Panc1 (cell line): ENCODE measurements around the gene OSBP2.

ENCODE experiments used
- POLR2AphosphoS5 ChIP-seq: IDR thresholded peaks from 2 replicates; pipeline ENCODE4 v1.6.1; 2012; ENCODE audit warnings: mild to moderate bottlenecking, low read depth, low read length, moderate library complexity
- SIN3A ChIP-seq: IDR thresholded peaks from 2 replicates; pipeline ENCODE4 v1.6.1; 2012; ENCODE audit warnings: low read depth, mild to moderate bottlenecking, low read length, moderate library complexity, borderline replicate concordance; ENCODE audit not compliant: insufficient read depth
- TF ChIP-seq, protein P1 (sequence below): fragments of 450-650 bp; IDR thresholded peaks from 2 replicates; pipeline ENCODE4 v1.5.1; 2017; ENCODE audit warnings: mild to moderate bottlenecking
- TF ChIP-seq, protein P2 (sequence below), 2 experiments: IDR thresholded peaks; 2 replicates each; pipeline ENCODE4 v1.6.1; 2011 to 2012; ENCODE audit warnings: low read depth in 2 of 2, control low read depth in 1 of 2, low read length in 1 of 2, mild to moderate bottlenecking in 1 of 2, moderate library complexity in 1 of 2; ENCODE audit not compliant: insufficient read depth in 1 of 2

DNA sequence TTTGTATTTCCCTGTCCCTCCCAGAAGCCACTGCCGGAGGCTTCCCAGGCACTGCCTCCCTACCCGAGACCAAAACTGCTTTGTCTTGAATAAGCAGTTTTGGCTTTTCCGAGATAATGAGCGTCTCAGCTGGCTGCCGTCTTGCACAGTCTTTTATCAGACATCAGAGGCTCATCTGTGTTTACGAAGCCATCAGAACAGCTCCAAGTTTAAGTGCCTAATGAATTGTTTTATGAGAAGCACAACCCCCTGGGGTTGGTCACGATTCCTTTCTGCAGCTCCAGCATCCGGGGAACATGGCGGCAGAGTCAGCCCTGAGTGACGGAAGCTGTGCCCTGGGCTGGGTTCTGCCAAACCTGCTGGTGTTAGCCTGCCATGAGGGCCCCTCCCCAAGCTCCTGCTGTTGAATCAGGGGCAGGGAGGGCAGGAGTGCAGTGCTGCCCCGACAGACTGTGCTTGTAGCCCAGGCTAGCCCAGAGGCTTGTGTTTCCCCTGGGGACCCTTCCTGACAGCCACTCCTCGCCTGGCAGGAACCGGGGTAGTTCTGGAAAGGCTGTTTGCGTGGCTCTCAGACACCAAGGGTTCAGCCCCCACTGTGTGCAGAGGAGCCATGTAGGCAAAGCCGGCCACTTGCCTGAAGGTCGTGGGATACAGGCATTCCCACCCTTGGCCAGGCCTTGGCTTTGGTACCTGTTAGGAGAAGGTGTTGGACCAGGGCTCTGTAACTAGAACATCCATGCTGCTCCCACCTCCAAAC, 177.8 kb downstream of the OSBP2 start:
- TF ChIP-seq, protein P1, sequence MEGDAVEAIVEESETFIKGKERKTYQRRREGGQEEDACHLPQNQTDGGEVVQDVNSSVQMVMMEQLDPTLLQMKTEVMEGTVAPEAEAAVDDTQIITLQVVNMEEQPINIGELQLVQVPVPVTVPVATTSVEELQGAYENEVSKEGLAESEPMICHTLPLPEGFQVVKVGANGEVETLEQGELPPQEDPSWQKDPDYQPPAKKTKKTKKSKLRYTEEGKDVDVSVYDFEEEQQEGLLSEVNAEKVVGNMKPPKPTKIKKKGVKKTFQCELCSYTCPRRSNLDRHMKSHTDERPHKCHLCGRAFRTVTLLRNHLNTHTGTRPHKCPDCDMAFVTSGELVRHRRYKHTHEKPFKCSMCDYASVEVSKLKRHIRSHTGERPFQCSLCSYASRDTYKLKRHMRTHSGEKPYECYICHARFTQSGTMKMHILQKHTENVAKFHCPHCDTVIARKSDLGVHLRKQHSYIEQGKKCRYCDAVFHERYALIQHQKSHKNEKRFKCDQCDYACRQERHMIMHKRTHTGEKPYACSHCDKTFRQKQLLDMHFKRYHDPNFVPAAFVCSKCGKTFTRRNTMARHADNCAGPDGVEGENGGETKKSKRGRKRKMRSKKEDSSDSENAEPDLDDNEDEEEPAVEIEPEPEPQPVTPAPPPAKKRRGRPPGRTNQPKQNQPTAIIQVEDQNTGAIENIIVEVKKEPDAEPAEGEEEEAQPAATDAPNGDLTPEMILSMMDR: no peak
- TF ChIP-seq POLR2AphosphoS5 (no peak), SIN3A (no peak)
- TF ChIP-seq, protein P2, sequence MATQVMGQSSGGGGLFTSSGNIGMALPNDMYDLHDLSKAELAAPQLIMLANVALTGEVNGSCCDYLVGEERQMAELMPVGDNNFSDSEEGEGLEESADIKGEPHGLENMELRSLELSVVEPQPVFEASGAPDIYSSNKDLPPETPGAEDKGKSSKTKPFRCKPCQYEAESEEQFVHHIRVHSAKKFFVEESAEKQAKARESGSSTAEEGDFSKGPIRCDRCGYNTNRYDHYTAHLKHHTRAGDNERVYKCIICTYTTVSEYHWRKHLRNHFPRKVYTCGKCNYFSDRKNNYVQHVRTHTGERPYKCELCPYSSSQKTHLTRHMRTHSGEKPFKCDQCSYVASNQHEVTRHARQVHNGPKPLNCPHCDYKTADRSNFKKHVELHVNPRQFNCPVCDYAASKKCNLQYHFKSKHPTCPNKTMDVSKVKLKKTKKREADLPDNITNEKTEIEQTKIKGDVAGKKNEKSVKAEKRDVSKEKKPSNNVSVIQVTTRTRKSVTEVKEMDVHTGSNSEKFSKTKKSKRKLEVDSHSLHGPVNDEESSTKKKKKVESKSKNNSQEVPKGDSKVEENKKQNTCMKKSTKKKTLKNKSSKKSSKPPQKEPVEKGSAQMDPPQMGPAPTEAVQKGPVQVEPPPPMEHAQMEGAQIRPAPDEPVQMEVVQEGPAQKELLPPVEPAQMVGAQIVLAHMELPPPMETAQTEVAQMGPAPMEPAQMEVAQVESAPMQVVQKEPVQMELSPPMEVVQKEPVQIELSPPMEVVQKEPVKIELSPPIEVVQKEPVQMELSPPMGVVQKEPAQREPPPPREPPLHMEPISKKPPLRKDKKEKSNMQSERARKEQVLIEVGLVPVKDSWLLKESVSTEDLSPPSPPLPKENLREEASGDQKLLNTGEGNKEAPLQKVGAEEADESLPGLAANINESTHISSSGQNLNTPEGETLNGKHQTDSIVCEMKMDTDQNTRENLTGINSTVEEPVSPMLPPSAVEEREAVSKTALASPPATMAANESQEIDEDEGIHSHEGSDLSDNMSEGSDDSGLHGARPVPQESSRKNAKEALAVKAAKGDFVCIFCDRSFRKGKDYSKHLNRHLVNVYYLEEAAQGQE (IDR thresholded peaks at IDR 0.05; ENCODE audit: insufficient read depth in 1 of 2, low read depth in 2 of 2, low read length in 1 of 2): no peak
